ENCODE measurements around the gene FAR2.
"Not testable (repeated sequence)": the region's sequence is repeated elsewhere in the genome, so short reads cannot be mapped to it uniquely, and the experiment has no call there.

FAR2 gene

GRCh38 chr12:29380536-29381523 is 231.8 kb downstream of the FAR2 start, which contains the start of gene ERGIC2:
ERGIC2 (minus strand) TSS chr12:29381172; CDS start chr12:29371633, 9,539 bp downstream.
- no CpG with 5 or more reads among the region's 55 CpGs for WGBS (ENCODE audit: extremely low coverage, insufficient coverage, low lambda C conversion rate)
- H3K27me3 ChIP-seq (ENCODE audit: insufficient read depth, low read length, poor library complexity): no peaks in the 10 kb centered on the region
- H4K5ac ChIP-seq (ENCODE audit: low read length): peak within 1 kb of the TSS; percentile 17
- H3K18ac ChIP-seq (ENCODE audit: low read length): peak within 1 kb of the TSS; percentile 82
- peak within 1 kb of the TSS; percentile 68 for H3K4me2 ChIP-seq (ENCODE audit: low read length)
- no peak within 1 kb of the TSS for H2BK15ac ChIP-seq (replicated peaks; ENCODE audit: low read depth)
- peaks cover 8% of the 10 kb centered on the region for H3K79me1 ChIP-seq (ENCODE audit: low read length)
- H3K4me1 ChIP-seq (ENCODE audit: control insufficient read depth, low read depth, low read length): no peaks in the 10 kb centered on the region
- no peak within 1 kb of the TSS for H2AK5ac ChIP-seq (ENCODE audit: low read length)
- peak within 1 kb of the TSS; percentile 79 for H3K4me3 ChIP-seq (ENCODE audit: low read length)
- no peaks in the 10 kb centered on the region for H3K36me3 ChIP-seq (ENCODE audit: control insufficient read depth, insufficient read depth, low read length)
- H4K8ac ChIP-seq (ENCODE audit: low read depth, low read length): peak within 1 kb of the TSS; percentile 86
- peaks cover 21% of the 10 kb centered on the region for H3K79me2 ChIP-seq (ENCODE audit: control insufficient read depth, insufficient read depth, low read length)
- H3K56ac ChIP-seq (ENCODE audit: low read length): peak within 1 kb of the TSS; percentile 92
- peak within 1 kb of the TSS; percentile 85 for H3K9ac ChIP-seq (ENCODE audit: low read length)
- peak; percentile 100 for DNase-seq
- H2BK120ac ChIP-seq (ENCODE audit: low read depth, low read length): no peak within 1 kb of the TSS
- peak within 1 kb of the TSS; percentile 79 for H3K27ac ChIP-seq (ENCODE audit: low read depth, low read length)
- H2BK5ac ChIP-seq (ENCODE audit: low read length): peak within 1 kb of the TSS; percentile 26
- no peak within 1 kb of the TSS for H3K23ac ChIP-seq (ENCODE audit: low read length)
- no peak within 1 kb of the TSS for H3K4ac ChIP-seq (ENCODE audit: low read depth, low read length)

- no peak overlapping the region for H3K18ac ChIP-seq (ENCODE audit: low read length)
- H3K79me1 ChIP-seq (ENCODE audit: low read length): no peaks in the 10 kb centered on the region
- no peaks in the 10 kb centered on the region for H3K36me3 ChIP-seq (ENCODE audit: control insufficient read depth, insufficient read depth, low read length)
- no peaks in the 10 kb centered on the region for H3K27me3 ChIP-seq (ENCODE audit: insufficient read depth, low read length, poor library complexity)
- H2BK15ac ChIP-seq (replicated peaks; ENCODE audit: low read depth): no peak overlapping the region
- no peak overlapping the region for H4K5ac ChIP-seq (ENCODE audit: low read length)
- H3K4ac ChIP-seq (ENCODE audit: low read depth, low read length): no peak overlapping the region
- H3K27ac ChIP-seq (ENCODE audit: low read depth, low read length): no peak overlapping the region
- no CpG with 5 or more reads among the region's 2 CpGs for WGBS (ENCODE audit: extremely low coverage, insufficient coverage, low lambda C conversion rate)
- no peak overlapping the region for H3K56ac ChIP-seq (ENCODE audit: low read length)
- DNase-seq: no peak
- no peak overlapping the region for H4K8ac ChIP-seq (ENCODE audit: low read depth, low read length)
- no peak overlapping the region for H2BK5ac ChIP-seq (ENCODE audit: low read length)
- no peak overlapping the region for H3K4me3 ChIP-seq (ENCODE audit: low read length)
- H3K4me2 ChIP-seq (ENCODE audit: low read length): no peak overlapping the region
- no peaks in the 10 kb centered on the region for H3K4me1 ChIP-seq (ENCODE audit: control insufficient read depth, low read depth, low read length)
- H2BK120ac ChIP-seq (ENCODE audit: low read depth, low read length): no peak overlapping the region
- H3K9ac ChIP-seq (ENCODE audit: low read length): no peak overlapping the region
- no peak overlapping the region for H3K23ac ChIP-seq (ENCODE audit: low read length)
- no peak overlapping the region for H2AK5ac ChIP-seq (ENCODE audit: low read length)
- peaks cover 13% of the 10 kb centered on the region for H3K79me2 ChIP-seq (ENCODE audit: control insufficient read depth, insufficient read depth, low read length)
Measured at GRCh38 chr12:29382251-29382650, 233.2 kb downstream of the FAR2 start.

GRCh38 chr12:29385194-29385593 is 236.1 kb downstream of the FAR2 start:
- H2BK120ac ChIP-seq (ENCODE audit: low read depth, low read length); H3K27me3 ChIP-seq (ENCODE audit: insufficient read depth, low read length, poor library complexity); H3K4me3 ChIP-seq (ENCODE audit: low read length); H3K27ac ChIP-seq (ENCODE audit: low read depth, low read length); H3K23ac ChIP-seq (ENCODE audit: low read length); DNase-seq; H2BK5ac ChIP-seq (ENCODE audit: low read length); H3K56ac ChIP-seq (ENCODE audit: low read length); H3K18ac ChIP-seq (ENCODE audit: low read length); H4K5ac ChIP-seq (ENCODE audit: low read length); H3K4ac ChIP-seq (ENCODE audit: low read depth, low read length); H4K8ac ChIP-seq (ENCODE audit: low read depth, low read length); H2AK5ac ChIP-seq (ENCODE audit: low read length); H3K9ac ChIP-seq (ENCODE audit: low read length); H3K4me1 ChIP-seq (ENCODE audit: control insufficient read depth, low read depth, low read length); H3K79me2 ChIP-seq (ENCODE audit: control insufficient read depth, insufficient read depth, low read length); H2BK15ac ChIP-seq (replicated peaks; ENCODE audit: low read depth); H3K36me3 ChIP-seq (ENCODE audit: control insufficient read depth, insufficient read depth, low read length); H3K4me2 ChIP-seq (ENCODE audit: low read length); H3K79me1 ChIP-seq (ENCODE audit: low read length): not testable (repeated sequence)
- no CpG with 5 or more reads among the region's 17 CpGs for WGBS (ENCODE audit: extremely low coverage, insufficient coverage, low lambda C conversion rate)
